ENCODE measurements around the gene HDAC5.
"Not testable (repeated sequence)": the region's sequence is repeated elsewhere in the genome, so short reads cannot be mapped to it uniquely, and the experiment has no call there.

Gene HDAC5

GRCh38 chr17:44149750-44150329 is 26.4 kb upstream of the HDAC5 start:
- Histone ChIP-seq H3K9me3 (no peaks in the 10 kb centered on the region), H3K4me2 (no peak overlapping the region), H3K36me3 (peaks cover 97% of the 10 kb centered on the region), H3K27me3 (no peaks in the 10 kb centered on the region), H4K20me1 (peaks cover 9% of the 10 kb centered on the region; the same call in 1 of the 2 replicates), H3K4me3 (no peak overlapping the region), H3K9ac (0 out of 2 replicates have a peak overlapping the region, but pooled peaks have one; percentile 38), H3K27ac (no peak overlapping the region), H3K4me1 (peaks cover 30% of the 10 kb centered on the region; the same call in 1 of the 2 replicates)
- TF ChIP-seq Cebpa-rat (IDR thresholded peaks at IDR 0.05): no peak

DNA sequence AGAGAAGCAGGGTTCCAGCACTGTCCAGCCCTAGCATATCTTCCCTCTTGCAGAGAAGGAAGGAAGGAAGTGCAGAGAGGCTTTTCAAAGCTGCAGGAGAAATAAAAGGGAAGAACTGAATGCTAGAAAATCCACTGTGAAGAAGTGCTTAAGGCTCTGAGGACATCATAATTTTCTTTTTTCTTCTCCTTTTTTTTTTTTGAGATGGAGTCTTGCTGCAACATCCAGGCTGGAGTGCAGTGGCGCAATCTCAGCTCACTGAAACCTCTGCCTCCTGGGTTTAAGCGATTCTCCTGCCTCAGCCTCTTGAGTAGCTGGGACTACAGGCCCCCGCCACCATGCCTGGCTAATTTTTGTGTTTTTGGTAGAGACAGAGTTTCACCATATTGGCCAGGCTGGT is 25.6 kb upstream of the HDAC5 start:
- H4K20me1 ChIP-seq, H3K9ac ChIP-seq, H3K4me2 ChIP-seq, H3K9me3 ChIP-seq, H3K4me3 ChIP-seq, H3K27me3 ChIP-seq, H3K27ac ChIP-seq: not testable (repeated sequence)
- peaks cover 90% of the 10 kb centered on the region for H3K36me3 ChIP-seq
- H3K4me1 ChIP-seq: peaks cover 30% of the 10 kb centered on the region; the same call in 1 of the 2 replicates

DNA sequence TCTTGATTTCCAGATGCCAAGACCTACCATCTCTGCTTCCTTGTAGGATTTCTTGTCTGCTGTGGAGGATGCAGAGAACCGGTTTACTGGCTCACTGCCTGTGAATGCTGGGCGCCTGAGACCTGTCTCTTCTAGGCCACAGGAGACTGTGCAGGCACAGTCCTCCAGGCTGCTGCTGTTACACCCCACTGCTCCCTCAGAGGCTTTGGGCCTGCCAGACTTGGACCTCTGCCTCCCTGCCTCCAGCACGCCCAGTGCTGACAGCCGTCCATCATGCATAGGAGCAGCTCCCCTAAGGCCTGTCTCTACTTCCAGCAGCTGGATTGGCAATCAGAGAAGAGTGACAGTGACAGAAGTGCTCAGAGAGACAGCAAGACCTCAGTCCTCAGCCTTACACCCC is 24.4 kb upstream of the HDAC5 start:
- Histone ChIP-seq H3K36me3 (peaks cover 79% of the 10 kb centered on the region), H3K9me3 (no peaks in the 10 kb centered on the region), H3K4me3 (no peak overlapping the region), H3K27ac (no peak overlapping the region), H3K27me3 (no peaks in the 10 kb centered on the region), H3K9ac (no peak overlapping the region), H3K4me2 (no peak overlapping the region), H4K20me1 (peaks cover 9% of the 10 kb centered on the region; the same call in 1 of the 2 replicates), H3K4me1 (peaks cover 39% of the 10 kb centered on the region)
- TF ChIP-seq Cebpa-rat (IDR thresholded peaks at IDR 0.05): no peak

DNA sequence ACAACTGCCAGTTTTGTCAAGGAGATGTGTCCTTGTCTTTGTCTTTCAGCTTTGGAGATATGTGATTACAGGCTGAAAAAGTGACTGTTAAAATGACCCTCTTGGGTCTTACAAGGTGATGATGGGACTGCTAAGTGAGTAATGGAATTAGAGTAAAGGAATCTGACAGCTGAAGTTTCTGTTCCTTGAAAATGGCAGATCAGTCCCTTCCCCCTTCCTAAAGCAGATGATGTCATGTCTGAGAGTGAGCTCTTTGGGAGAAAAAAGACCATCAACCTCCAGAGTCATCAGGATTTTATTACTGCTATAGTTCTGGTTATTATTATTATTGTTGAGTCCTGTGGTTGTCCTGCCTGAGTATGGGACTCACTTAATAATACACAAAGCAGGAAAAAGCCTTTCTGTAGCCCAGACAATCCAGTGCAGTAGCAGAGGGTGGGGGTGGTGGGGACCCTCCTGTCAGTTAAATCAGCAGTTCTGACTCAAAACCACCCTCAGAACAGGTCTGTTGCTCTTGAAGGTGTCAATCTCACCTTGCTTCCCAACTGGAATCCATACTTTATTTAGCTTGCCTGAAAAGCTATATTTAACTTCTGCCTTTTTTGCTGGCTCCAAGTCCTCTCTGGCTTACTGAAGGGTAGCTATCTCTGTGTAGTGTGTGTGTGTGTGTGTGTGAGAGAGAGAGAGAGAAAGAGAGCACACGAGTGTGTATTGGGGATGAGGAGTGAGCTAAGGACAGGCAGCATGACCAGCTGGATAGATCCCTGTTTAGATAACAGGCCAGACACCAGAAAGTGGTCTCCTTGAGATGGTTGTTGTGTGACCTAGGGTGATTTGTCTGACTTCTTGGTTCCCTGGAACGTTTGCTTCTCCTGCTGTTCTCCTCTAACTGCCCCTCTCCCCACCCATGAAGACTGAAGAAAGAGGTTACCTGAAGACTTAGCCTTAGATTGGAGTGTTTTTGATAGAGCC is 23.2 kb upstream of the HDAC5 start:
- TF ChIP-seq Cebpa-rat (IDR thresholded peaks at IDR 0.05): no peak
- Histone ChIP-seq H3K4me3 (no peak overlapping the region), H4K20me1 (peaks cover 9% of the 10 kb centered on the region; the same call in 1 of the 2 replicates), H3K4me2 (no peak overlapping the region), H3K27me3 (no peaks in the 10 kb centered on the region), H3K27ac (no peak overlapping the region), H3K9me3 (no peaks in the 10 kb centered on the region), H3K9ac (0 out of 2 replicates have a peak overlapping the region, but pooled peaks have one; percentile 12), H3K4me1 (peaks cover 44% of the 10 kb centered on the region), H3K36me3 (peaks cover 68% of the 10 kb centered on the region)

DNA sequence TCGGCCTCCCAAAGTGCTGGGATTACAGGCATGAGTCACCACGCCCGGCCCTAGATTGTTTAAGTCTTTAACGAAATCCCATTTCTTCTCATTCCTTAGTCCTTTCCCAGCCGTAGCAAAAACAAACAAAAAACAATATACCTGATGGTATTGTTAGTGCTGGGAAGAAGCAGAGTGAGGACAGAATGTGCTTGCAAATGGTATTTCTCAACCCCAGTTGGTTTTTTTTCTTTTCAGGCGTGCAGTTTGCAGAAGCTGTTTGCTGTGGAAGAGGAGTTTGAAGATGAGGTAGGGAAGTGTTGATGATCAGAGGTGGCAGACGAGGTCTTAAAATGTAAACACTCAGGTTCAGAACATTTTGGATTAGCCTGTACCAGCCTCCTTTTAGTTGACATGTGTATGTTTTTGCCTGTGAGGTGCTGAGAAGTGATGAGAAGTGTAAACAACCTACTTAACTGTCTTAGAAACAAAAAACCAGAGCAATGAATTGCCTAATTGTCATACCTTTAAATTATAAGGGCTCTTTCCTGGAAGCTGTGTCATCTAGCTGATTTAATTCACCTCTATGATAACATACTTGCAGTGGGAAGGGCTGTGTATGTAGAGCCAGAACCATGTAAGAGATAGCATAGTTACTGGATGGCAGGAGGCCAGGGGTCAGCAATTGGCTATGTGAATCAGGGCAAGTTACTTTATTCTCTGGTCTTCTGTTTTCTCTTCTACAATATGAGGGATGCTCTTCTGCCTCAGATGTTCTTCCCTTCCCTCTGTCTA is 21.7 kb upstream of the HDAC5 start:
- Histone ChIP-seq H3K4me3 (no peak overlapping the region), H3K4me2 (no peak overlapping the region), H3K27me3 (no peaks in the 10 kb centered on the region), H4K20me1 (no peaks in the 10 kb centered on the region; the same call in 1 of the 2 replicates), H3K4me1 (peaks cover 42% of the 10 kb centered on the region), H3K9me3 (no peaks in the 10 kb centered on the region), H3K9ac (0 out of 2 replicates have a peak overlapping the region, but pooled peaks have one; percentile 15), H3K27ac (no peak overlapping the region), H3K36me3 (peaks cover 54% of the 10 kb centered on the region)
- no peak for TF ChIP-seq Cebpa-rat (IDR thresholded peaks at IDR 0.05)

DNA sequence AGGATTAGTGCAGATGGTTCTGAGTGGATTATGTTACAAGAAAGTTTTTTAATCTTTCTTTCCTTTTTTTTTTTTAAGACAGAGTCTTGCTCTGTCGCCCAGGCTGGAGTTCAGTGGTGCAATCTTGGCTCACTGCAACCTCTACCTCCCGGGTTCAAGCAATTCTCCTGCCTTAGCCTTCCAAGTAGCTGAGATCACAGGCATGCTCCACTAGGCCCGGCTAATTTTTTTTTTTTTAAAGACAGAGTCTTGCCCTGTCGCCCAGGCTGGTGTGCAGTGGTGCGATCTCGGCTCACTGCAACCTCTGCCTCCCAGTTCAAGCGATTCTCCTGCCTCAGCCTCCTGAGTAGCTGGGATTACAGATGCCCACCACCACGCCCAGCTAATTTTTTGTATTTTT is 20.5 kb upstream of the HDAC5 start:
- H4K20me1 ChIP-seq, H3K9ac ChIP-seq, H3K9me3 ChIP-seq, H3K27me3 ChIP-seq, H3K27ac ChIP-seq, H3K4me3 ChIP-seq: not testable (repeated sequence)
- Histone ChIP-seq H3K4me2 (0 out of 2 replicates have a peak overlapping the region, but pooled peaks have one; percentile 14), H3K36me3 (peaks cover 42% of the 10 kb centered on the region), H3K4me1 (peaks cover 31% of the 10 kb centered on the region)

- Histone ChIP-seq H3K36me3 (no peaks in the 10 kb centered on the region), H3K4me2 (peak overlapping the region; percentile 60), H3K4me1 (peaks cover 35% of the 10 kb centered on the region), H4K20me1 (no peaks in the 10 kb centered on the region), H3K27ac (no peak overlapping the region), H3K9ac (no peak overlapping the region; the same call in 1 of the 2 replicates), H3K9me3 (no peaks in the 10 kb centered on the region), H3K4me3 (no peak overlapping the region), H3K27me3 (no peaks in the 10 kb centered on the region)
- no peak for TF ChIP-seq Cebpa-rat (IDR thresholded peaks at IDR 0.05)
Measured at GRCh38 chr17:44137891-44138709, 14.7 kb upstream of the HDAC5 start.

DNA sequence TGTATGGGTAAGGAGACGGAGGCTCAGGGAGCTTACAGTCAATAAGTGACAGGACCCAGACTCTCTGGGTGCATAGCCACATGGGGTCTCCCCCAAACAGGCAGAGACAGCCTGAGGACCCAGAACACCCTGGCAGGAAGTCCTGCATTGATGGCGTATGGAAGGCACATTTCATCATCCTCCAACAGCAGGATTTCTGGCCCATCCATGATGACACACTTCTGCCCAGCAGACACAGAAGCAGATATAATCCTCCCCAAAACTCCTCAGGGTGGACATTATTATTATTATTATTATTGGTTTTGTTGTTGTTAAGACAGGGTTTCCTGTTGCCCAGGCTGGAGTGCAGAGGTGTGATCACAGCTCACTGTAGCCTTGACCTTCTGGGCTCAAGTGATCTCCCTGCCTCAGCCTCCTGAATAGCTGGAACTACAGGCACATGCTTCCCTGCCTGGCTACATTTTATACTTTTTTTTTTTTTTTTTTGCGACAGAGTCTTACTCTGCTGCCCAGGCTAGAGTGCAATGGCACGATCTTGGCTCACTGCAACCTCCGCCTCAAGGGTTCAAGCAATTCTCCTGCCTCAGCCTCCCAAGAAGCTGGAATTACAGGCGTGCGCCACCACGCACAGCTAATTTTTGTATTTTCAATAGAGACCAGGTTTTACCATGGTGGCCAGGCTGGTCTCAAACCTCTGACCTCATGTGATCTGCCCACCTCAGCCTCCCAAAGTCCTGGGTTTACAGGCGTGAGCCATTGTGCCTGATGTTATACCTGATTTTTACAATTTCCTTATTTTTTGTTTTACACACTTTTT is 11.5 kb upstream of the HDAC5 start:
- TF ChIP-seq Cebpa-rat (IDR thresholded peaks at IDR 0.05): no peak
- Histone ChIP-seq H3K36me3 (no peaks in the 10 kb centered on the region), H3K4me1 (peaks cover 20% of the 10 kb centered on the region), H3K9me3 (no peaks in the 10 kb centered on the region), H3K27me3 (no peaks in the 10 kb centered on the region), H3K27ac (no peak overlapping the region), H3K9ac (no peak overlapping the region), H4K20me1 (no peaks in the 10 kb centered on the region), H3K4me3 (no peak overlapping the region), H3K4me2 (no peak overlapping the region)
